Right lobe of liver (tissue), 6 donors: ENCODE measurements around the gene VCPKMT. TPM values are rescaled to one million over a fixed set of nuclear protein-coding genes. Genes with fewer than 3 reads are reported as not detected.

Experiments used
- ATAC-seq, 4 donors: fragments of 200-7000 bp; cut with Tn5 transposase; one replicate each; pipeline ENCODE4 v1.9.1; 2020; ENCODE audit warnings: mild to moderate bottlenecking in 4 of 4, moderate library complexity in 4 of 4
- DNase-seq, 3 donors: peaks; one replicate each; pipeline ENCODE4 v3.0.0-alpha.2; 2020
- H3K27ac ChIP-seq, 3 donors: fragments of 200-600 bp; one replicate each; pipeline ENCODE4 v1.8.0; 2022
- H3K27me3 ChIP-seq, 2 donors: fragments of 200-600 bp; one replicate each; pipeline ENCODE4 v1.8.0; 2022
- H3K36me3 ChIP-seq, 4 donors: fragments of 200-600 bp; sonication (generic) in 1 of 4; one replicate each; pipeline versions ENCODE4 v1.5.1 to v1.8.0; 2017 to 2022; ENCODE audit warnings: control low read depth in 1 of 4
- H3K4me1 ChIP-seq, 4 donors: fragments of 200-600 bp; sonication (generic) in 1 of 4; one replicate each; pipeline versions ENCODE4 v1.5.1 to v1.8.0; 2017 to 2022; ENCODE audit warnings: control low read depth in 1 of 4
- H3K4me3 ChIP-seq, 3 donors: fragments of 200-600 bp; one replicate each; pipeline ENCODE4 v1.8.0; 2022
- H3K9me3 ChIP-seq, 4 donors: fragments of 200-600 bp; sonication (generic) in 1 of 4; one replicate each; pipeline versions ENCODE4 v1.5.1 to v1.8.0; 2017 to 2022; ENCODE audit warnings: control low read depth in 1 of 4
- POLR2A ChIP-seq: fragments of 450-650 bp; IDR thresholded peaks from one replicate; pipeline ENCODE4 v1.6.1; 2017; ENCODE audit warnings: antibody characterized with exemption, mild to moderate bottlenecking
- WGBS: methylation state at CpG from one replicate; pipeline ENCODE4 v1.1.6; 2018; ENCODE audit warnings: low coverage, low lambda C conversion rate; ENCODE audit not compliant: insufficient coverage; ENCODE audit errors: missing lambda C conversion rate; 5-methylcytosine and 5-hydroxymethylcytosine counted together
- intact Hi-C, 2 donors: fragments of 100-400 bp; cut with DNase I; formaldehyde crosslinking; loops; one replicate each; pipeline versions ENCODE4 v1.11.2 to v1.14.1; 2022
- long read RNA-seq: library from polyadenylated mRNA; unstranded; transcript quantifications from one replicate; pipeline ENCODE4 v2.0.0, GENCODE V29; 2019
- total RNA-seq, 6 experiments: library from RNA; depleted of rRNA in 2 of 6; stranded (reverse); fragments of >200 nt in 2 of 6; fragmentation: NEBNext Ultra II Directional in 3 of 6; extraction: Animal tissue kit (Norgen Biotek cat#: 25700) in 3 of 6; gene quantifications; one replicate each; pipeline versions ENCODE4 v1.1.0 to v1.2.4, GENCODE V29; 2016 to 2023
- TF ChIP-seq, protein P1 (sequence below), 4 donors: fragments of 200-600 bp in 3 of 4; fragments of 450-650 bp in 1 of 4; IDR thresholded peaks; one replicate each; pipeline versions ENCODE4 v1.5.1 to v1.8.0; 2016 to 2022; ENCODE audit warnings: antibody characterized with exemption in 4 of 4, mild to moderate bottlenecking in 2 of 4
- donor health status: DM: no; HTN: yes; CAD: no.
- donor health status: DM: no; HTN: no; CAD: no.
- donor health status: DM: no; HTN: no; CAD: no.
- donor health status: DM: no; HTN: yes; CAD: no.
- donor health status: DM: no; HTN: yes; CAD: no.

VCPKMT gene
- total RNA-seq = 1 to 10 TPM; 1.4 to 3.8 (median 3.3) TPM
- long read RNA-seq = 0 reads

- peaks cover 0 to 18% (median 3%) of the 10 kb centered on the region in 4 donors for H3K4me1 ChIP-seq
- H3K4me3 ChIP-seq = peak within 1 kb of the TSS; percentile 68 to 79 (median 68)
- H3K27me3 ChIP-seq = no peaks in the 10 kb centered on the region
- peaks cover 0 to 28% (median 7%) of the 10 kb centered on the region in 4 donors for H3K36me3 ChIP-seq
- peak; percentile 99 to 100 (median 100) for ATAC-seq
- 0% methylated on average over 27 of the region's 63 CpGs for WGBS
- H3K27ac ChIP-seq = peak within 1 kb of the TSS; percentile 64 to 89 (median 78)
- peak; percentile 94 to 95 (median 94) for DNase-seq
- peak; percentile 85 for TF ChIP-seq POLR2A
- TF ChIP-seq, protein P1, sequence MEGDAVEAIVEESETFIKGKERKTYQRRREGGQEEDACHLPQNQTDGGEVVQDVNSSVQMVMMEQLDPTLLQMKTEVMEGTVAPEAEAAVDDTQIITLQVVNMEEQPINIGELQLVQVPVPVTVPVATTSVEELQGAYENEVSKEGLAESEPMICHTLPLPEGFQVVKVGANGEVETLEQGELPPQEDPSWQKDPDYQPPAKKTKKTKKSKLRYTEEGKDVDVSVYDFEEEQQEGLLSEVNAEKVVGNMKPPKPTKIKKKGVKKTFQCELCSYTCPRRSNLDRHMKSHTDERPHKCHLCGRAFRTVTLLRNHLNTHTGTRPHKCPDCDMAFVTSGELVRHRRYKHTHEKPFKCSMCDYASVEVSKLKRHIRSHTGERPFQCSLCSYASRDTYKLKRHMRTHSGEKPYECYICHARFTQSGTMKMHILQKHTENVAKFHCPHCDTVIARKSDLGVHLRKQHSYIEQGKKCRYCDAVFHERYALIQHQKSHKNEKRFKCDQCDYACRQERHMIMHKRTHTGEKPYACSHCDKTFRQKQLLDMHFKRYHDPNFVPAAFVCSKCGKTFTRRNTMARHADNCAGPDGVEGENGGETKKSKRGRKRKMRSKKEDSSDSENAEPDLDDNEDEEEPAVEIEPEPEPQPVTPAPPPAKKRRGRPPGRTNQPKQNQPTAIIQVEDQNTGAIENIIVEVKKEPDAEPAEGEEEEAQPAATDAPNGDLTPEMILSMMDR (IDR thresholded peaks at IDR 0.05) = no peak
- intact Hi-C loops = no loop called here
- H3K9me3 ChIP-seq = no peaks in the 10 kb centered on the region
Measured at GRCh38 chr14:50116181-50116956, at the start of gene VCPKMT. Gene VCPKMT (minus strand): TSS chr14:50116572. CDS start chr14:50116552, 20 bp downstream.

- DNase-seq = no peak
- intact Hi-C loops = no loop called here
- Histone ChIP-seq H3K27me3 (no peaks in the 10 kb centered on the region), H3K27ac (no peak overlapping the region), H3K4me3 (no peak overlapping the region), H3K9me3 (peaks cover 0 to 3% (median 0%) of the 10 kb centered on the region in 4 donors), H3K36me3 (peaks cover 0 to 35% (median 8%) of the 10 kb centered on the region in 4 donors), H3K4me1 (no peaks in the 10 kb centered on the region)
- no peak for TF ChIP-seq POLR2A
- TF ChIP-seq, protein P1 (IDR thresholded peaks at IDR 0.05) = no peak
- WGBS = 85% methylated on average over 4 of the region's 4 CpGs
- ATAC-seq = no peak
Measured at GRCh38 chr14:50156111-50156510, 39.7 kb upstream of the VCPKMT start.

DNA sequence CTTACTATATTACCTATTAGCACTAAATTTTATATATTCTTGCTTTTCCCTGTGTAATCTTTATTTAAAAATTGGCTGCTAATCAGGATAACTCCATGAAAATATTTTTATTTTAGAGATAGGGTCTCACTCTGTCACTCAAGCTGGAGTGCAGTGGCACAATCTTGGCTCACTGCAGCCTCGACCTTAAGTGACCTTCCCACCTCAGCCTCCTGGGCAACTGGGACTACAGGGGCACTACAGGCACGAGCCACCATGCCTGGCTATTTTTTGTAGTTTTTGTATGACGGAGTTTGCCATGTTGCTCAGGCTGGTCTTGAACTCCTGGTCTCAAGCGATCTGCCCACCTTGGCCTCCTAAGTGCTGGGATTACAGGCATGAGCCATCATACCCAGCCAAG lies 32.4 kb upstream of the VCPKMT start:
- no peak for TF ChIP-seq POLR2A
- TF ChIP-seq, protein P1 (IDR thresholded peaks at IDR 0.05) = no peak
- Histone ChIP-seq H3K36me3 (peaks cover 0 to 17% (median 8%) of the 10 kb centered on the region in 4 donors), H3K4me3 (no peak overlapping the region), H3K9me3 (no peaks in the 10 kb centered on the region), H3K27me3 (no peaks in the 10 kb centered on the region), H3K4me1 (no peaks in the 10 kb centered on the region), H3K27ac (no peak overlapping the region)
- 89% methylated on average over 4 of the region's 4 CpGs for WGBS
- ATAC-seq (no peak), DNase-seq (no peak)
- intact Hi-C loops = no loop called here

DNA sequence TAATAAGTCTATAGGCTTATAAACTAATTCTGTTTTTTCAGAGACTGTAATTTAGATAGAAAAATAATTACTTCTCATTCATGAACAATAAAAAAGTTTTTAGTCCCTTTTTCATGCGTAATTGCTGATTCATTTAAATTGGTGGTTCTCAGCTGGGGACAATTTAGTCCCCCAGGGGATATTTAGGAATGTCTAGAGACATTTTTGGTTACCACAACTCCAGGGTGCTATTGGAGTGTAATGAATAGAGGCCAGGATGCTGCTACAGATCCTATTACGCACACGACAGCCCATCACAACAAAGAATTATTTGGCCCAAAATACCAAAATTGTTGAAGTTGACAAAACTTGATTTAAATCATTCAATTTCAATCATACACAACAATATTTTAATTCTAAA lies 22.8 kb upstream of the VCPKMT start:
- Histone ChIP-seq H3K9me3 (no peaks in the 10 kb centered on the region), H3K4me1 (no peaks in the 10 kb centered on the region), H3K27me3 (no peaks in the 10 kb centered on the region), H3K36me3 (no peaks in the 10 kb centered on the region), H3K4me3 (no peak overlapping the region), H3K27ac (no peak overlapping the region)
- TF ChIP-seq, protein P1 (IDR thresholded peaks at IDR 0.05) = no peak
- no peak for TF ChIP-seq POLR2A
- no peak for ATAC-seq
- WGBS = 98% methylated on average over 3 of the region's 3 CpGs
- intact Hi-C loops = no loop called here
- no peak for DNase-seq
